Measurements from ENCODE around the gene TRPM3.

DNA sequence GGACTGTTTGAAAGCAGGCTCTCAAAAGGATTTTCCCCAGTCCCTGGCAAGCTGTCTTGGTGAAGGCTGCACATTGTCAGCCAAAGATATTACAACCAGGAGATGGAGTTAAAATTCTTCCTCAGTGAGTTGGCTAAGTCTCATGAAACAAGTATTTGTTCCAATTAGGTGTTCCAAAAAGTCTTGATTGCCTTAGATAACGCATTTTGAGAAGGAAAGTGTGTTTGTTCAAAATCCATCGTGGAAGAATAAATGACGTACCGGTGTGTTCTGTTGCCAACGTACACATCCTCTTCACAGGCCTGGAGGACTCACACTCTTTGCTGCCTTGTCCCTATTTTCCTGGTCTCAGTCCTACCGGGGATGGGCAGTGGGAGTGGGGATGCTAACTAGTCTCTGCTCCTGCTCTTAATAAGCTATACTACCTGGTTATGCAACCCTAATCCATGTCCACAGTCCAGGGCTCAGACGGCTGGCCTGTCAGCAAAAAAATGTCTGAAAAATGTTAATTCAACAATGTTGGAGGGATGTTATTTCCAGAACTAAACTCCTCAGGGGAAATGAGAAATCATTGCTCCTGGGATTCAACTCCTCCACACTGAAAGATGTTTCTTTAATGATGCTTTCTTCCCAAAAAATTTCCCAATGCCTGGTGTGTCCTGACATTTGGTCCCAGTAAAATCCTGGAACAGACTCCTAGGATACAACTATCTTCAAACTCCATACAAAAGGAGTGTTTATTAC, 531.7 kb downstream of the TRPM3 start:
- TF ChIP-seq, protein P1, sequence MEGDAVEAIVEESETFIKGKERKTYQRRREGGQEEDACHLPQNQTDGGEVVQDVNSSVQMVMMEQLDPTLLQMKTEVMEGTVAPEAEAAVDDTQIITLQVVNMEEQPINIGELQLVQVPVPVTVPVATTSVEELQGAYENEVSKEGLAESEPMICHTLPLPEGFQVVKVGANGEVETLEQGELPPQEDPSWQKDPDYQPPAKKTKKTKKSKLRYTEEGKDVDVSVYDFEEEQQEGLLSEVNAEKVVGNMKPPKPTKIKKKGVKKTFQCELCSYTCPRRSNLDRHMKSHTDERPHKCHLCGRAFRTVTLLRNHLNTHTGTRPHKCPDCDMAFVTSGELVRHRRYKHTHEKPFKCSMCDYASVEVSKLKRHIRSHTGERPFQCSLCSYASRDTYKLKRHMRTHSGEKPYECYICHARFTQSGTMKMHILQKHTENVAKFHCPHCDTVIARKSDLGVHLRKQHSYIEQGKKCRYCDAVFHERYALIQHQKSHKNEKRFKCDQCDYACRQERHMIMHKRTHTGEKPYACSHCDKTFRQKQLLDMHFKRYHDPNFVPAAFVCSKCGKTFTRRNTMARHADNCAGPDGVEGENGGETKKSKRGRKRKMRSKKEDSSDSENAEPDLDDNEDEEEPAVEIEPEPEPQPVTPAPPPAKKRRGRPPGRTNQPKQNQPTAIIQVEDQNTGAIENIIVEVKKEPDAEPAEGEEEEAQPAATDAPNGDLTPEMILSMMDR (IDR thresholded peaks at IDR 0.05; ENCODE audit: low read length), result no peak
- TF ChIP-seq EZH2 (optimal IDR thresholded peaks at IDR 0.05; ENCODE audit: low read depth, low read length) (no peak), EZH2phosphoT487 (IDR thresholded peaks at IDR 0.05; ENCODE audit: low read length) (no peak)
